Stimulated activated CD8-positive, alpha-beta memory T cell treated with anti-CD3 and anti-CD28 coated beads, Interleukin-12 subunit alpha, Interleukin-12 subunit beta, amount 100 ng/mL, for 4 hours (primary cell): ENCODE measurements around the gene CHAT.

Experiments
- DNase-seq: peaks from one replicate; pipeline ENCODE4 v3.0.0-alpha.2; 2020; ENCODE audit warnings: low read depth

CHAT gene

DNA sequence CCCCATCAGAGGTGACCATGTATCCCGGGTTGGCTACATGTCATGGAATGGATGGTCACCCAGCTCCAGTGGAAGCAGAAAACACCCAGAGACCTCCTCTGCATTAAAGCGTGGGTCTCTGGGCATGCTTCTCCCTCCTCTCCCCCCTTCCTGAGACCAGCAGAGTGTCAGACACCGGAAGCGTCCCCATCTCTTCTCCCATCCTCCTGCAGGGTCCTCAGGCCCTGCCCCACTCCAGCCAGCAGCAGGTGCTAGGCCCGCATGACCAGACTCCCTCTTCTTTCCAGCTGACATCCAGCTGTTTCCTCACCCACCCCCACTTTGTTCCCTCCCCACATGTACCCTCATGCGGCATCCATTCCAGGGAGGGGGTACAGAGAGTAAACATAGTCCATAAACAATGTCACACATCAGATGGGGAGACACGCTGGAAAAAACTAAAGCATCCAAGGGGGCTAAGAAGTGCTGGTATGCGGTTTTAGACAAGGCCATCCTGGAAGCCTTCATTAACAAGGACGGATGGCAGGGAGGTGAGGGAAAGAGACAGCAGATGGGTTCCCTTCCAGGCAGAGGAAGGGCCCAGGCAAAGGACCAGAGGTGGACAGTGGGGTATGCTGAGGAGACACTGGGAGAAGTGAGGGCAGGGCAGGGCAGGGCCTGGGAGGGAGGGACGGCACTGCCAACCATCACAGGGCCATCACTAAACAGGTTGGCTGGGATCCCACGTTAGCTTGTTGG is 16.2 kb upstream of the CHAT start:
- DNase-seq, result no peak

DNA sequence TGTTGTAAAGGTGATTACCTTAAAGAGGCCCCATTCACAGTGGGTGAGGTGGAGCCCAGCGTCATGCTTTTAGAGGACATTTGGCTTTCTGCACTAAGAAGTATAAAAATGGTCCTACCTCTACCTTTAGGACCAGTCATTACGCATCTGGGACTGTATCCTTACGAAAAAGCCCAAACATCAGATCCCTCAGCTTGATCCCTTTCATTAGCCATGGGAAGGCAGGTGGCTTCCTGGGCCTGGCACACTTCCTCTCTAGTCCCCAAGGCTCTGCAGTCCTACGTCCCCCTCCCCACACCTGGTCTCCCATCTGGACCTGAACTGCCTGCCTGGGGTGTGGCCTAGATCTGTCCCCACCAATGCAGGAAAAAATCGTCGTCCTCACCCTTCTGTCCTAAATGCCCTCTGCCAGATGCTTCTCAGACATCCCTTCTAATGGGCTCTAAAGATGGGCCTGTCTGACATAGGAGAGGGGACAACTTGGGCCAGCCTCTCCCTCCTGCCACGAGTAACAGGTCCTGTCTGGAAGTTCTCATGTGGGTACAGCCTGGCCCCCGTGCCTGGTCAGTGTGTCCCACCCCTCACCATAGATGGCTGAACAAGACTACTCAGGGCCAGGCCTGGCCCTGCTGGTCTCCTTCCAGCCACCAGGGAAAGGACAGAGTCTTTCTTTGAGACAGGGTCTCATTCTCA is 15.5 kb upstream of the CHAT start:
- DNase-seq, result no peak

DNA sequence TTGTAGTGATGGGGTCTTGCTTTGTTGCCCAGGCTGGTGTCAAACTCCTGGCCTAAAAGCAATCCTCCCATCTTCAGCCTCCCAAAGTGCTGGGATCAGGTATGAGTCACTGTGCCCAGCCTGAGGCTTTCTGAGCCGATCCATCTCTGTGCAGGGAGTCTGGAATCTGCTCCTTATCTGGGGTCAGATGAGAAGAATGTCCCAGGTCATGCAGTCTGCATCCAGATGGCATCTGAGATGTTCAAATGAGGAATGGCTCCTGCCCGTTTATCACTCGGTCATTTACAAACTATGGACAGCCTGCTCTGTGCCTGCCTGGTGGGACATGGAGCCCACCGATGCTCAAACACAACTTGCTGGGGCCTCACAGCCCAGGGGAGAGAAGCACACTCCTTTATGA is 14.9 kb upstream of the CHAT start:
- no peak for DNase-seq

DNA sequence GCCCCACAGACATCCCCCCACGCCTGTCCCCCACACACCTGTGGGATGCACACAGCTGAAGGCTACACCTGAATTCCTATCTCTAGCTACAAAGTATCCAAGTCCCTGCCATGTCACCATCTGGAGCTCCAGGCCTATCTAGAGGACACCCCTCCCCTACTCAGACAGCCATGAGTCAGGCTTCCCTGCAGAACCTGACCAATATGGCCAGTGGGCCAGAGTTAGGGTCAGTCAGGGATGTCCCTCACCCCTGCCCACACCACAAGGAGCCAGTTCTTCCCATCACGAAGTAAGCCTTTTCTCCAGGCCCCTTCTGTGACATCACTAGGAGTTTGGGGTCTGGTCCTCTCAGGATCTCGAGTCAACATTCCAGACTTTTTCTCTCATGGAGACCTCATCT is 14.3 kb upstream of the CHAT start:
- DNase-seq, result no peak

DNA sequence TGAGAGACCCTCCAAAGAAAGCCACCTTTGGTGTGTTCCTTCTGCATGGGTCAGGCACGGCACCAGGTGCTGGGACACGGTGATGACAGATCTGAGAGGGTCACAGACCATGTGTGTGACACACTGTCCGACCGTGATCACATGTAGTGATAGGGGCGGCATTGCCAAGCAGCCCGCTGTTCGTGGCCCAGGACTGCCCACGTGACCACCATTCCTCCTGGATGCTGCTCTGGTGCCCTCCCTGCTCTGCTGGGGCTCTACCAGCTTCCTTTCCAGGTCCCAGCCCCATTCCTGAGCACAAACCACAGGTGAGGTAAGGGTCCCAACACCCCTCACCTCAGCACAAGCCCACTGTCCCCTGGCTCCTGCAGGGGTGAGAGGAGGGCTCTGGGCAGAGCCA is 13.8 kb upstream of the CHAT start:
- no peak for DNase-seq

- no peak for DNase-seq
These were observed 12.9 kb upstream of the CHAT start for GRCh38 chr10:49600781-49601400.

DNA sequence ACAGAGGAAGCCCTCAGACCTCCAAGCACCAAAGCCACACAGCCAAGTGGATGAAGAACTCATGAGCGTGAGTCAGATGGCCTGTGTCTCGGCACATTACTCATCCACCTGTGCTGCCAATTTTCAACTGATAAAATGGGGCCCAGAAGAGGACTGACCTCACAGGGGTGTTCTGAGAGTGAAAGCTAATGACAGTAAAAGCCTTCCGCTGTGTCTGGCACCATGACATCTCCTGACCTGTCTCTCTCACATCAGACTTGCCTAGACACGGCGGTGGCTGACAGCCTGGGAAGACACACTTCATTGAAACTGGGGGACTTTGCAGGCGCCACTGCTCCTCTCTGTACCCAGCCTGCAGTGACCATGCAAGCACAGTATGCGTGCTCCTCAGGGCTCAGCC is 12.0 kb upstream of the CHAT start:
- no peak for DNase-seq

DNA sequence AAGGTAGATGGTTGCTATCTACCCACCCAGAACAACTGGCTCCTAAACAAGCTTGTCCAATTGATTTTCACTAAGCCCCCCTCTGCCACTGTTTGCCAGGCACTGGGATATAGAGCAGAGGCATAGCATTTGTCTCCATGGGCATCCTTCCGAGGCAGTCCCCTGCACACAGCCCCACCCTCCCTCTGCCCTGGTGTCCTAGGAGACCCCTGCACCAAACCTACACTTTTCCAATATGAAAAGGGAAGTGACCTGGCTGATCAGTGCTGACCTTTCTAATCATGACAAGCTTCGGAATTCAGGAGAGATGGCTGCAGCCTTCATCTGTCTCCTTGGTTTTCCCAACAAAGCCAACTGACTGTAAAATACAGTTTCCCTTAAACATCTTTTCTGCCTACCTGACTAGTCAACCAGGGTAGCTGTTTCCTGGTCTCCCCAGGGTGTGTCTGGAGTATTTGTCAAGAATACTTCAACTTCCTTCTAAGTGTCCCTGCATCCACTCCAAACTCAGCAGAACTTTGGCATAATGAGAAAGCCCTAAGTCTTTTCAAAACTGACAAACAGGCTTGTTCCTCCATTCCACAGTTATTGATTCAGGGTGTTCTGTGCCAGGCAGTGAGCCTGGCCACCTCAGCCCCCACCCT is 11.3 kb upstream of the CHAT start:
- no peak for DNase-seq

- no peak for DNase-seq
These were observed 8.5 kb upstream of the CHAT start for GRCh38 chr10:49605216-49605938.

DNA sequence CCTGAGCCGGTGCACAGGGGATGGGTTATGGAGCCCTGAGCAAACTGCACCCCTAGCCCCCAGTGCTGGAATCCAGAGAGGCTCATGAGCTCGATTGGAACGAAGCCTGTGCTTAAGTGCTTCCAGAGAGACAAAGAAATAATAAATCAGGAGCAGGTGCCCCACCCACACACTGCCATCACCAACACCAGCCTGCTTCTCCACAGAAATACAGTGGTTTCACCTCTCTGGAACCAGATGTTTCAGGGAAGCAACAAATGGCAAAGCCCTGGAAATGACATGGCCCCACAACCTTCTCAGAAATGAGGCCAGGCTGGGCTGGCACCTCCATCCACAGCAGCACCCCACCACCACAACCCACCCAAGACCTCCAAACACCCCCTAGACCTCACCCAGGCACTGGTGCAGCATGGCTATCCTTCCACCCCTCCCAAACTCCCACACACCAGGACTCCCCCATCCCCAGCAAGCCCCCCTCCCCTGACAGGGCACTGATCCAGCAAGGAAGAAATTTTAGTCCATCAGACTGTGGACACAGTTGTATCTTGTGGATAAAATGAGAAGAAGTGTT is 7.8 kb upstream of the CHAT start:
- no peak for DNase-seq

GRCh38 chr10:49606981-49607535 is 6.8 kb upstream of the CHAT start:
- DNase-seq, result peak; percentile 24

- DNase-seq, result no peak
These were observed 5.5 kb upstream of the CHAT start for GRCh38 chr10:49608166-49609005.

DNA sequence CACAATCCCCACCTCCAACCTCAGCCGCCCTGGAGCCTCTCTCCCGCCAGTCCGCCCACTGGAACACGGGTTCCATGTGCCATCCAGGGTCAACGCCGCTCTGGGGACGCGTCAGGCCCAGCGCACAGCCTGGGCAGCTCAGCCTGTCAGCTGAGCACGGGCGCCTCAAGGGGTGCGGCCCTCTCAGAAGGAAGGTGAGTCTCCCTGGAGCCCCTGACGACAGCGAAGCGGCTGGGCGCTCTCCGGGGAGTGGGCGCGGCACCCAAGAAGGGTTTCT is 4.9 kb upstream of the CHAT start:
- no peak for DNase-seq

- no peak for DNase-seq
These were observed 4.3 kb upstream of the CHAT start for GRCh38 chr10:49609283-49610113.

- DNase-seq, result no peak
These were observed 3.8 kb upstream of the CHAT start, which contains the start of gene SLC18A3 for GRCh38 chr10:49610114-49610457. Gene SLC18A3 (plus strand): TSS chr10:49610310. CDS start chr10:49610741, 431 bp downstream.

DNA sequence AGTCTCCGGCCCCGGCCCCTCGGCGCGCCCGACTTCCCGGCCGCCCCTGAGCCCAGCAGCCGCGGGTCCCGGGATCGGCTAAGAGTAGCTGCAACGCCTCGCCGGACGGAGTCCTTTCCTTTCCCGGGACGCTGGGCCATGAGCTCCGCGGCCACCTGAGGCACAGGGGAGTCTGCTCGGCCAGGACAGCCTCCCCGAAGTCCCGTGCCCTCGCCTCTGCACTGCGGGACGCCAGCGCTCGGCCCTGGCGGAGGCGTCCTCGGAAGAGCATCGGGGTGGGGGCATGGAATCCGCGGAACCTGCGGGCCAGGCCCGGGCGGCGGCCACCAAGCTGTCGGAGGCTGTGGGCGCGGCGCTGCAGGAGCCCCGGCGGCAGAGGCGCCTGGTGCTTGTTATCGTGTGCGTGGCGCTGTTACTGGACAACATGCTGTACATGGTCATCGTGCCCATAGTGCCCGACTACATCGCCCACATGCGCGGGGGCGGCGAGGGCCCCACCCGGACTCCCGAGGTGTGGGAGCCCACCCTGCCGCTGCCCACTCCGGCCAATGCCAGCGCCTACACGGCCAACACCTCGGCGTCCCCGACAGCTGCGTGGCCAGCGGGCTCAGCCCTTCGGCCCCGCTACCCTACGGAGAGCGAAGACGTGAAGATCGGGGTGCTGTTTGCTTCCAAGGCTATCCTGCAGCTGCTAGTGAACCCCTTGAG is 3.2 kb upstream of the CHAT start:
- DNase-seq, result no peak

GRCh38 chr10:49611166-49611815 is 2.5 kb upstream of the CHAT start:
- no peak for DNase-seq

GRCh38 chr10:49611816-49612512 is 1.9 kb upstream of the CHAT start:
- DNase-seq, result no peak
